HepG2 (cell line): Measurements from ENCODE around the gene SLC22A7. TPM values are rescaled to one million over a fixed set of nuclear protein-coding genes. Genes with fewer than 3 reads are reported as not detected.

Experiments
- SOX6 ChIP-seq, 2 experiments: fragments of 450-650 bp in 1 of 2; sonication (generic) in 1 of 2; formaldehyde crosslinking in 1 of 2; IDR thresholded peaks; 2 replicates each; pipeline versions ENCODE4 v1.4.0 to v1.6.1; 2017 to 2020; ENCODE audit warnings: antibody characterized with exemption in 1 of 2, mild to moderate bottlenecking in 1 of 2, missing genetic modification reagents in 1 of 2
- polyA plus RNA-seq, 8 experiments: library from polyadenylated mRNA; depleted of rRNA in 3 of 8; stranded (reverse) in 7 of 8; unstranded in 1 of 8; fragments of >200 nt; fragmentation: Illumina TruSeq in 4 of 8; extraction: Trizol in 4 of 8; gene quantifications; 2 replicates each; pipeline versions ENCODE4 v1.2.1 to v1.2.3, GENCODE V29; 2011 to 2016; ENCODE audit warnings: low read depth in 4 of 8, missing spikeins in 1 of 8, mixed read lengths in 1 of 8; ENCODE audit not compliant: insufficient read depth in 1 of 8
- total RNA-seq, 5 experiments: library from RNA; depleted of rRNA; stranded (reverse); fragments of >200 nt; fragmentation: Illumina TruSeq; extraction: Trizol; gene quantifications; 2 replicates each; pipeline ENCODE4 v1.2.3, GENCODE V29; 2016; ENCODE audit warnings: low read depth in 1 of 5
- TF ChIP-seq, protein P1 (sequence below): sonication (generic); formaldehyde crosslinking; IDR thresholded peaks from 2 replicates; pipeline ENCODE4 v1.4.0; 2020; ENCODE audit warnings: mild to moderate bottlenecking, missing genetic modification reagents
- TF ChIP-seq, protein P2 (sequence below): sonication (generic); formaldehyde crosslinking; IDR thresholded peaks from 2 replicates; pipeline ENCODE4 v1.4.0; 2020; ENCODE audit warnings: missing genetic modification reagents, borderline replicate concordance

SLC22A7 gene
- total and polyA plus RNA-seq, 2 of the 13 experiments (the other 11 are each of a cell fraction or from before 2014, with no cell fraction given) = 5.3 to 22.6 TPM

DNA sequence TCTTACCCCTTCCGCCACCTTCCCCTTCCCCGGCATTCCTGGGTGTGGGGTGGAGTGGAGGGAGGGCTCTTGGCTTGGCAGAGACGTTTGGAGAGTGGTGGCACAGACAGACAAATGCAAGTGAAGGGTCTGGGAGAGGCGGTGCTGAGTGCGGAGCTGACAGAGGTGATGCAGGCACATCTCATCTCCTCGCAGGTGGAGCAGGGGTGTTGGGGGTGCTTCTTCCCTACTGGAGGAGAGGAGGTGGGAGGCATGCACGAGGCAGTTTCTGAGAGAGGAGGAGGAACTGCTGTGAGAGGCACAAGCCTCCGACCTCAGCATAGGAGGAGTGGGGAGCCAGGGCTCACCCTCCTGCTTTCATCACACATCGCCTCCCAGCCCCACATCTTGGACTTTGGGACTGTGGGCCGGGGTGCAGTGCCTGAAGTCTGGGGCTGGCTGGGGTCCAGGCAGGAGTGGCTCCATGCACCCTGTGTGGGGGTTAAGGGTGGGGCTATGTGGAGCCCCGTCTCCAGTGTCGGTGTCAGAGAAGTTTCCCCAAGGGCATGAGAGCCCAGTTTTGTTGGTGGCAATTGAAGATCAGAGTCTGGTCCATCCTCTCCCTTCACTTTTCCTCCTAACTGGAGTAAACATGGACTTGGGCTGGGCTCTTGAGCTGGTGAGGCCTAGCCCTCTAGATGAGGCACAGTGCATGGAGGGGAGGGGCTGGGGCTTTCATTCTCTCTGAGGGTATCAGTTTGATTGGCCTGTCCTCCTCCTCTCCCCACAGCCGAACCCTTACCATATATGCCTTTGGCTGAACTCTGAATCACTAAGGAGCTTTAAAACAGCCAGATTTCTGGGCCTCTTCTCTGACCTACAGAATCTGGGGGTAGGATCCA lies 20.2 kb upstream of the SLC22A7 start (continued):
- TF ChIP-seq, protein P1, sequence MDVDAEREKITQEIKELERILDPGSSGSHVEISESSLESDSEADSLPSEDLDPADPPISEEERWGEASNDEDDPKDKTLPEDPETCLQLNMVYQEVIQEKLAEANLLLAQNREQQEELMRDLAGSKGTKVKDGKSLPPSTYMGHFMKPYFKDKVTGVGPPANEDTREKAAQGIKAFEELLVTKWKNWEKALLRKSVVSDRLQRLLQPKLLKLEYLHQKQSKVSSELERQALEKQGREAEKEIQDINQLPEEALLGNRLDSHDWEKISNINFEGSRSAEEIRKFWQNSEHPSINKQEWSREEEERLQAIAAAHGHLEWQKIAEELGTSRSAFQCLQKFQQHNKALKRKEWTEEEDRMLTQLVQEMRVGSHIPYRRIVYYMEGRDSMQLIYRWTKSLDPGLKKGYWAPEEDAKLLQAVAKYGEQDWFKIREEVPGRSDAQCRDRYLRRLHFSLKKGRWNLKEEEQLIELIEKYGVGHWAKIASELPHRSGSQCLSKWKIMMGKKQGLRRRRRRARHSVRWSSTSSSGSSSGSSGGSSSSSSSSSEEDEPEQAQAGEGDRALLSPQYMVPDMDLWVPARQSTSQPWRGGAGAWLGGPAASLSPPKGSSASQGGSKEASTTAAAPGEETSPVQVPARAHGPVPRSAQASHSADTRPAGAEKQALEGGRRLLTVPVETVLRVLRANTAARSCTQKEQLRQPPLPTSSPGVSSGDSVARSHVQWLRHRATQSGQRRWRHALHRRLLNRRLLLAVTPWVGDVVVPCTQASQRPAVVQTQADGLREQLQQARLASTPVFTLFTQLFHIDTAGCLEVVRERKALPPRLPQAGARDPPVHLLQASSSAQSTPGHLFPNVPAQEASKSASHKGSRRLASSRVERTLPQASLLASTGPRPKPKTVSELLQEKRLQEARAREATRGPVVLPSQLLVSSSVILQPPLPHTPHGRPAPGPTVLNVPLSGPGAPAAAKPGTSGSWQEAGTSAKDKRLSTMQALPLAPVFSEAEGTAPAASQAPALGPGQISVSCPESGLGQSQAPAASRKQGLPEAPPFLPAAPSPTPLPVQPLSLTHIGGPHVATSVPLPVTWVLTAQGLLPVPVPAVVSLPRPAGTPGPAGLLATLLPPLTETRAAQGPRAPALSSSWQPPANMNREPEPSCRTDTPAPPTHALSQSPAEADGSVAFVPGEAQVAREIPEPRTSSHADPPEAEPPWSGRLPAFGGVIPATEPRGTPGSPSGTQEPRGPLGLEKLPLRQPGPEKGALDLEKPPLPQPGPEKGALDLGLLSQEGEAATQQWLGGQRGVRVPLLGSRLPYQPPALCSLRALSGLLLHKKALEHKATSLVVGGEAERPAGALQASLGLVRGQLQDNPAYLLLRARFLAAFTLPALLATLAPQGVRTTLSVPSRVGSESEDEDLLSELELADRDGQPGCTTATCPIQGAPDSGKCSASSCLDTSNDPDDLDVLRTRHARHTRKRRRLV (CRISPR knock-in tag) = no peak
- TF ChIP-seq SOX6 (IDR thresholded peaks at IDR 0.05) (no peak), SOX6 (CRISPR knock-in tag; IDR thresholded peaks at IDR 0.05) (0 out of 2 replicates have a peak, but pooled peaks have one; percentile 44)
- TF ChIP-seq, protein P2, sequence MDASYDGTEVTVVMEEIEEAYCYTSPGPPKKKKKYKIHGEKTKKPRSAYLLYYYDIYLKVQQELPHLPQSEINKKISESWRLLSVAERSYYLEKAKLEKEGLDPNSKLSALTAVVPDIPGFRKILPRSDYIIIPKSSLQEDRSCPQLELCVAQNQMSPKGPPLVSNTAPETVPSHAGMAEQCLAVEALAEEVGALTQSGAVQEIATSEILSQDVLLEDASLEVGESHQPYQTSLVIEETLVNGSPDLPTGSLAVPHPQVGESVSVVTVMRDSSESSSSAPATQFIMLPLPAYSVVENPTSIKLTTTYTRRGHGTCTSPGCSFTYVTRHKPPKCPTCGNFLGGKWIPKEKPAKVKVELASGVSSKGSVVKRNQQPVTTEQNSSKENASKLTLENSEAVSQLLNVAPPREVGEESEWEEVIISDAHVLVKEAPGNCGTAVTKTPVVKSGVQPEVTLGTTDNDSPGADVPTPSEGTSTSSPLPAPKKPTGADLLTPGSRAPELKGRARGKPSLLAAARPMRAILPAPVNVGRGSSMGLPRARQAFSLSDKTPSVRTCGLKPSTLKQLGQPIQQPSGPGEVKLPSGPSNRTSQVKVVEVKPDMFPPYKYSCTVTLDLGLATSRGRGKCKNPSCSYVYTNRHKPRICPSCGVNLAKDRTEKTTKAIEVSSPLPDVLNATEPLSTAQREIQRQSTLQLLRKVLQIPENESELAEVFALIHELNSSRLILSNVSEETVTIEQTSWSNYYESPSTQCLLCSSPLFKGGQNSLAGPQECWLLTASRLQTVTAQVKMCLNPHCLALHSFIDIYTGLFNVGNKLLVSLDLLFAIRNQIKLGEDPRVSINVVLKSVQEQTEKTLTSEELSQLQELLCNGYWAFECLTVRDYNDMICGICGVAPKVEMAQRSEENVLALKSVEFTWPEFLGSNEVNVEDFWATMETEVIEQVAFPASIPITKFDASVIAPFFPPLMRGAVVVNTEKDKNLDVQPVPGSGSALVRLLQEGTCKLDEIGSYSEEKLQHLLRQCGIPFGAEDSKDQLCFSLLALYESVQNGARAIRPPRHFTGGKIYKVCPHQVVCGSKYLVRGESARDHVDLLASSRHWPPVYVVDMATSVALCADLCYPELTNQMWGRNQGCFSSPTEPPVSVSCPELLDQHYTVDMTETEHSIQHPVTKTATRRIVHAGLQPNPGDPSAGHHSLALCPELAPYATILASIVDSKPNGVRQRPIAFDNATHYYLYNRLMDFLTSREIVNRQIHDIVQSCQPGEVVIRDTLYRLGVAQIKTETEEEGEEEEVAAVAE (CRISPR knock-in tag) = no peak
- TF ChIP-seq, all 625 proteins: peak for 185
